Natural killer cell treated with Interleukin-12 subunit alpha and Interleukin-12 subunit beta and Interleukin-15 and Interleukin-18, amount 100 ng/mL, for 72 hours (primary cell): ENCODE measurements around the gene CTDNEP1. TPM values are rescaled to one million over a fixed set of nuclear protein-coding genes. Genes with fewer than 3 reads are reported as not detected.
A peak's percentile ranks its signal among the peaks of the same experiment; 100 is the strongest.

Source experiments
- ATAC-seq, 2 donors: fragments of 150-1000 bp; cut with Tn5 transposase in 1 of 2; sonication (Bioruptor Pico), chemical (Tn5 transposase) in 1 of 2; 2 replicates each; pipeline ENCODE4 v1.10.0; 2021
- DNase-seq: peaks from one replicate; pipeline ENCODE4 v3.0.0; 2022; ENCODE audit warnings: low spot score
- H3K27ac Mint-ChIP-seq, 2 donors: 1 replicate in 1 of 2; 2 replicates in 1 of 2; pipeline ENCODE4 v1.8.0; 2022; ENCODE audit warnings: mixed read lengths in 2 of 2, mild to moderate bottlenecking in 1 of 2, moderate library complexity in 1 of 2
- H3K27me3 Mint-ChIP-seq, 2 donors: 1 replicate in 1 of 2; 2 replicates in 1 of 2; pipeline ENCODE4 v1.8.0; 2022; ENCODE audit warnings: mixed read lengths in 2 of 2
- H3K36me3 Mint-ChIP-seq: one replicate; pipeline ENCODE4 v1.8.0; 2022; ENCODE audit warnings: mixed read lengths
- H3K4me1 Mint-ChIP-seq, 2 donors: 1 replicate in 1 of 2; 2 replicates in 1 of 2; pipeline ENCODE4 v1.8.0; 2022; ENCODE audit warnings: low read depth in 2 of 2, mixed read lengths in 2 of 2, mild to moderate bottlenecking in 1 of 2
- H3K4me3 Mint-ChIP-seq: one replicate; pipeline ENCODE4 v1.8.0; 2022; ENCODE audit warnings: mixed read lengths
- H3K9me3 Mint-ChIP-seq: 2 replicates; pipeline ENCODE4 v1.8.0; 2022; ENCODE audit warnings: mixed read lengths
- total RNA-seq, 2 donors: library from RNA; stranded (reverse); gene quantifications; one replicate each; pipeline ENCODE4 v1.2.3, GENCODE V29; 2022

The CTDNEP1 gene
- total RNA-seq, 2 donors from 2014 or later, result 145 to 165 TPM

DNA sequence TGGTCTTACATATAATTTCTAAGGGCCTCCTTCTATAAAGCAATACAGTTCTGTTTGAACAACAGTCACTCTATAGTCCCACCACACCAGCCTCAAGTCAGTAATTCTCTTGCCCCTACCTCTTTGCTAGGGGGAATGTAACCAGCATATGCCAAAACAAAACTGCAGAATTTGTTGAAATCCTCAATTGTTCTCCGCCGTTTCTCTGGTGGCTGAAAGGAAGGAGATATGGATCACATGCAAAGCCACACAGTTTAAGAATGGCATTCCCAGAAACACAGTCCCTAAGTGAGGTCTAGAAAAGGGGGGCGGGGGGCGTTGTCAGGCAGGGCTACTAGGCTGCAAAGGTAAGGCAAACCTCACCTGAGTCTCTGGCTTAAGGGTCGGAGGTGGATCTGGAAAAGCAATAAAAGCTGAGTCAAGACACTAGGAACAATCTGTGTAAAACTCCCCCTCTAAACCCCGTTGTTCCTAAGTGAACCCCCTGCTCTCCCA, 14.2 kb downstream of the CTDNEP1 start:
- no peaks in the 10 kb centered on the region for H3K9me3 Mint-ChIP-seq
- ATAC-seq (no peak), DNase-seq (no peak)
- H3K36me3 Mint-ChIP-seq, result peaks cover 19% of the 10 kb centered on the region
- peak overlapping the region; percentile 88 for H3K4me3 Mint-ChIP-seq
- H3K27me3 Mint-ChIP-seq, result no peaks in the 10 kb centered on the region
- H3K4me1 Mint-ChIP-seq, result peaks cover 57 to 67% of the 10 kb centered on the region in 2 donors
- peak overlapping the region; percentile 87 to 95 for H3K27ac Mint-ChIP-seq

DNA sequence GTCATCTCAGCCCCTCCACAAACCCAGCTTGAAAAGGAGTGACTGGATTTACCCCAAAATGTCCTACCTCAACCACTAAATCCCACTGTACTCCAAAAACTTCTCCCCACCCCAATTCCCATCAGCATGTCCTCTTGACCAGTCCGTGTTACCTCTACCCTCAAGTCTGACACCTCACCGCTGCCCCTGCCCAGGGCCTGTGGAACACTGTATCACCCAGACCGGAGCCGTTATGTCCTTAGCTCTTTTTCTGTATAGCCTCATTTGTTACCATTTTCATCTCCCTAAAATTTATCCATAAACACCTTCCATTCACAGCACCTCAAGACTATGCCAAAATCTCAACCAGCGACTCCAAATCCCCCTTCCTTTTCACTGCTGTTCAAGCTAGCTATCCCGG, 14.7 kb downstream of the CTDNEP1 start:
- ATAC-seq (no peak), DNase-seq (no peak)
- Mint-ChIP-seq H3K27ac (peak overlapping the region; percentile 87 to 95), H3K4me3 (peak overlapping the region; percentile 88), H3K36me3 (peaks cover 24% of the 10 kb centered on the region), H3K4me1 (peaks cover 57 to 67% of the 10 kb centered on the region in 2 donors), H3K9me3 (no peaks in the 10 kb centered on the region), H3K27me3 (no peaks in the 10 kb centered on the region)

DNA sequence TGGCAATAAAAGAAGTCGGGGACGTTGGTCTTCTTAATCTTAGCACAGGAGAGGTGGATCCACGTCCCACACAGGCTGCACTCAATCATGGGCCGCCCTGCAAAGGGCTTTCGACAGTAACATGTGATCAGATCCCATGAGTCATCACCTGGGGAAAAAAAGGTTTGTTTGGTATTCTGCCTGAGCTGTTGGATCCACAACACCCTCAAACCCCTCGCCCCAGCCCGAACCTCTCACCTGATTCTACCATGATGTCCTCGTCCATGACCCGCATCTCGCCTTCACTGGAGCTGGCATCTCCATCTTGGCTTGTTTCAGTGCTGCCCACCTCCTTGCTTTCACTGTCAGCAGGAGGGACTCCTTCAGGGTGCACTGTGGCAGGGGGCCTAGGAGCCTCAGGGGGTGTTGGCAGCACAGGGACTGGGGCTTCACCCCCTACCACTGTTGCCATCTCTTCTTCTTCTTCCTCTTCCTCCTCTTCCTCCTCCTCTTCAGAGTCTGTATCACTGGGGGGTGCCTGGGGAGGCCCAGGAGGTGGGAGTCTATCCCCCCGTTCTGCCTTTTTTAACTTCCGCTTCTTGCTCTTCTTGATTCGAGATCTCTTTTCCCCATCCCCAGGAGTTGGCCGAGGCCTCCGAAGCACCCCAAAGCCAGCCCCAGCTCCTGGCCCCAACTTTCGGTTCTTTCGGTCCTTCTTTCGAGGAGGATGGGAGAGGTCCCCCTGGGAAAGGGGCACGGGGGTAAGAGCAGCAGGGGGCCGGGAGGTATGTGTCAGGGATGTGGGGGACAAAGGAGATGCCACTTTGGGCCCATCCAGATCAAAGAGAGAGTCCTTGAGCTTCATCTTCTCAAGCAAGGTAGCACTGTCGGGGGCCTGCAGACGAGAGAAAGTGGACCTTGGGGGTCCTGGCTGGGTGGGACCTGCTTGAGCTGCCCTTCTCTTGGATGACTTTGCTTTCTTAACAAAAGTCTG, 15.6 kb downstream of the CTDNEP1 start:
- H3K4me3 Mint-ChIP-seq, result peak overlapping the region; percentile 91
- H3K4me1 Mint-ChIP-seq, result peaks cover 49 to 60% of the 10 kb centered on the region in 2 donors
- H3K9me3 Mint-ChIP-seq, result no peaks in the 10 kb centered on the region
- peak overlapping the region; percentile 87 for H3K27ac Mint-ChIP-seq
- DNase-seq (no peak), ATAC-seq (no peak)
- H3K27me3 Mint-ChIP-seq, result no peaks in the 10 kb centered on the region
- peaks cover 19% of the 10 kb centered on the region for H3K36me3 Mint-ChIP-seq

DNA sequence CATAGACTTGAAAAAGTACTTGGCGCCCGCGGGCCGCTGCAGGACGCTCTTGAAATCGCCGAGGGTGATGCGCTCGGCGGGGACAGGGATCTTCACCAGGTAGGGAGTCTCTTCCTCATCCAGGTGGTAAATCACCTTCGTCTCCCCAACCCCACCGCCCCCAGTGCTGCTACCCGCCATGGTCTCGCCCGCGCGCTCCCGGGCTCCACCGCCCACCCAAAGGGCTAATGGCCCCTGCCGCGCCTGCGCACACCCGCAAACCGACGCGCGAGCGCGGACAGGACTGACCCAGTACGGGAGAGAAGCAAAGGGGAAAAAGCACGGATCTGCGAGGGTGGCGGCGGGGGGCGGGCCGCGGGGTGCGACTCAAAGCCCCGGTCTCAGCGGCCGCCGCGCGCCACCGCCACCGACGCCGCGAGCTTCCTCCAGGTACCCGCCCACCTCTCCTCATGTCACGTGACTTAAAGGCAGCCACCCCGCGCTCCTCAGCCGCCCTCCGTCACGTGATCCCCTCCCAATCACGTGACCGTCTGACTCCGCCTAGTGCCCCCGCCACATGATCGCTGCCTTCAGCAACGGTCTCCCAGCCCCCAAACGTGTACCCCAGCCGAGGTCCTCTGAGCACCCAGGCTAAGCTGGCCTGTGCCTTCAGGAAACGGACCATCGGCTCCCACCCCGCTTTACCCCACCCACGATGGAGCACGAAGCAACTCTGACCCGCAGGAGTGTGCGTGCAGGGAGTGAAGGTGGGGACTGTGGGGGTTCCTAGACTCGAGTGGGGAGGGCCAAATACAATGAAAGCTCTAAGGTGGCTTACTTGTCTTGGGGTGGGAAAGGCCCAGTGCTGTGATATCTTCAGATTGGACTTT, 17.2 kb downstream of the CTDNEP1 start, which contains the start of gene DVL2:
TSS of gene DVL2 (minus strand) at position 435 of the 869 bp plus-strand sequence. CDS start at position 180, 255 bp downstream.
- H3K27ac Mint-ChIP-seq, result peak within 1 kb of the TSS; percentile 73 to 87
- peak within 1 kb of the TSS; percentile 91 for H3K4me3 Mint-ChIP-seq
- no peaks in the 10 kb centered on the region for H3K27me3 Mint-ChIP-seq
- ATAC-seq (peak; percentile 72 to 80), DNase-seq (peak; percentile 95)
- H3K9me3 Mint-ChIP-seq, result no peaks in the 10 kb centered on the region
- H3K4me1 Mint-ChIP-seq, result peaks cover 43 to 47% of the 10 kb centered on the region in 2 donors
- peaks cover 11% of the 10 kb centered on the region for H3K36me3 Mint-ChIP-seq

DNA sequence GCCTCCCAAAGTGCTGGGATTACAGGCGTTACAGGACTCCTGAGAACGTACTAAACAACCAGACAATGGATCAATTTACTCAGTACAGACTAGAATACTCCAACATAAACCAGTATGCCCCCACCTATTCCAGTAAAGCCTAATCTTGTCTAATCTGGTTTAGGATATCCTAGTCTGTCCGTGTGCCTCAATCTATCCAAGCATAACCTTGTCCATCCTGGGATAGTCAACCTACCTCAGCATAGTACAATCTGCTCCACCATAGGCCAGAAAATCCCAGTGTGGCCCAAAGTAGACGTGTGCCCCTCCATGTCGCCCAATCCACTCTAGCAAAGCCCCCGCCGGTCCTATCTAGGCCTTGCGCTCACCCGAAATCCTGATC, 17.8 kb downstream of the CTDNEP1 start:
- Mint-ChIP-seq H3K9me3 (no peaks in the 10 kb centered on the region), H3K4me1 (peaks cover 43 to 47% of the 10 kb centered on the region in 2 donors), H3K36me3 (peaks cover 11% of the 10 kb centered on the region), H3K27me3 (no peaks in the 10 kb centered on the region), H3K4me3 (peak overlapping the region; percentile 91), H3K27ac (peak overlapping the region; percentile 73 to 87)
- DNase-seq (no peak), ATAC-seq (no peak)

DNA sequence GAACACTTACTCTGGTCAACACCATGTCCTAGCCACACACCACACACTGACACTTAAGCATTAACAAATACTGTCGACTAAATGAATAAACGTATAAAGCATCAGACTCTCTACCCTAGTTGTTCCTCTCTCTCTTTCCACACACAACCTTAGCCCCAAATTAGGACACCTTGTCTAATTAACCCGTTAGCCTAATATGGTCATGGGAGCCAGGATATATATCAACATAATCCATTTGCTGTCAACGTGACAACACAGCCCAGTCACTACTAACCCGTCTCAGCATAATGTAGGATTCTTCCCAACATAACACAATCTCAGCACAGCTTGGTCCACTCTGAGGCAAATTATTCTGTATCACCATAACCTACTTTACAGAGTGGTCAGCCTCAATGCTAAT, 19.4 kb downstream of the CTDNEP1 start:
- Mint-ChIP-seq H3K9me3 (no peaks in the 10 kb centered on the region), H3K4me3 (peak overlapping the region; percentile 51), H3K36me3 (peaks cover 16% of the 10 kb centered on the region), H3K27me3 (no peaks in the 10 kb centered on the region), H3K27ac (no peak overlapping the region), H3K4me1 (peaks cover 40 to 44% of the 10 kb centered on the region in 2 donors)
- no peak for ATAC-seq
- DNase-seq, result no peak

DNA sequence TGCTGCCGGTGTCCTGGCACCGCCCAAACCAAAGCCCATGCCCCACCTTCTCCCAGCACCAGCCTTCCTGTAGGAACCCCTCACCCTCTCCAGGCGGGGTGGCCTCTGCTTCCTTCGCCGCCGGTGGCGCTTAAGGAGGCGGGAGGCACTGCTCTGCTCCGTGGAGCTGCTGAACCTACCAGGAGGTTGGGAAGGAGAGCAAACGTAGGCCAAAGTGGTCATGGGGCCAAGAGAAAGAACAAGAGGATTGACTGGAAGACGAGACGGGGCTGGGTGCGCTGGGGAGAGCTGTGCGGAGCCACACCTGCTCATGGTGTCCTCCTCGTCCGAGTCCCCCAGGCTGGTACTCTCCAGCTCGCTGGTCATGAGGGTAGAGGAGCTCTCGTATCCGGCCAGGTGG, 22.0 kb downstream of the CTDNEP1 start:
- H3K27ac Mint-ChIP-seq, result no peak overlapping the region
- no peaks in the 10 kb centered on the region for H3K9me3 Mint-ChIP-seq
- ATAC-seq, result no peak
- no peak for DNase-seq
- no peaks in the 10 kb centered on the region for H3K27me3 Mint-ChIP-seq
- H3K4me1 Mint-ChIP-seq, result peaks cover 20 to 22% of the 10 kb centered on the region in 2 donors
- H3K4me3 Mint-ChIP-seq, result no peak overlapping the region
- peaks cover 10% of the 10 kb centered on the region for H3K36me3 Mint-ChIP-seq

DNA sequence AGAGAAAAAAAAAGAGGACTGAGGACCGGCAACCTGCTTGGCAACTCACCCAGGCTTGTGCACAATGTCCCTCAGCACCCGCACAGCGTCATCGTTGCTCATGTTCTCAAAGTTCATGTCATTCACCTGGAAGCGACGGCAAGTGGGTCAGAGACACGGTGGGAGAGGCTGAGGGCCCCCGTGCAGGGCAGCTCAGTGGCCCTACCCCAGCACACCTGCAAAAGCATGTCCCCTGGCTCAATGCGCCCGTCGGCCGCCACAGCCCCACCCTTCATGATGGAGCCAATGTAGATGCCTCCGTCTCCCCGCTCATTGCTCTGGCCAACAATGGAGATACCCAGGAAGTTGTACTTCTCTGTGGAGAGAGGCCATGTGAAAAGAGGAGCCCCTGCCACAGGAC, 22.6 kb downstream of the CTDNEP1 start:
- Mint-ChIP-seq H3K36me3 (peaks cover 10% of the 10 kb centered on the region), H3K9me3 (no peaks in the 10 kb centered on the region), H3K4me3 (no peak overlapping the region), H3K4me1 (peaks cover 18 to 20% of the 10 kb centered on the region in 2 donors), H3K27me3 (no peaks in the 10 kb centered on the region), H3K27ac (no peak overlapping the region)
- DNase-seq, result no peak
- no peak for ATAC-seq

DNA sequence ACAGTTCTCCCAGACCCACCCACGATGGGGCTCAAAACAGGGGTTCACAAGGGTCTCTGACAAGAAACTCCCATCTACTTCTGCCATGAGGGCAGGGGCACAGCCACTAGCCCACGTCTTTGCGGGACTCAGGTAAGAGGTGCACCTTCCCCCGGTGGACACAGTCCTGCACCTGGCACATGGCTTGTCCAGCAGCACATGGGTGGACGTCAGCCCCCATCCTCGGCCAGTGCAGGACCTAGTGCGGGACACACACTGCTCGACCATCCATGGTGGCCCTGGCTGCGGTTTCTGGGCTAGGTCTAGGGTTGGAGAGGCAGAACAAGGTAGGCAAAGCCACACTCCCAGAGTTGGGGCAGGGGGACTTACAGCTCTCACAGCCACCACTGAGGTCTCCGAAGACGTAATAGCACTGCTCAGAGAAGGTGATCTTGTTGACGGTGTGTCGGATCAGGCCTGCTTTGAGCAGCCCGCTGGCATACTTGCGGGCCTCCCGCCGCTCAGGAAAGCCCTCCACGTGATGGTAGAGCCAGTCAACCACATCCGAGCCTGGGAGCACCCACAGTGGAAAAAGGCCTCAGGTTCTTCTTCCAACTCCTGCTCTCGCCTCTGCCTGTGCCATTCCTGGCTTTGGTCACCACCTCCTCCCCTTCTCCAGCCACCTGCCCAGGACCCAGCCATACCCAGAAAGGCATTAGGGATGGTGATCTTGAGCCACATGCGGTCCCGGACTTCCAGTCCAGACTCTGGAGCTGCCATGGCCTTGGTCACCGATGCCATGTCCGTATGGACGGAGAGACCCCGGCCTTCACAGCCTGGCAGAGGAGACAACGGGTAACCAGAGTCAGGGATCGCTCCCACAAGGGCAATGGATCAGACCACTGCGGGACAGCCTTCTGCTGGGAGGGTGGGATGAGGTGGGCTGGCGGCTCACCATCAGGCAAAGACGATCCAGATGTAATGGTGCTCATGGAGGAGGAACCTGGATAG, 24.5 kb downstream of the CTDNEP1 start:
- no peak for DNase-seq
- no peaks in the 10 kb centered on the region for H3K9me3 Mint-ChIP-seq
- H3K36me3 Mint-ChIP-seq, result peaks cover 6% of the 10 kb centered on the region
- H3K27me3 Mint-ChIP-seq, result no peaks in the 10 kb centered on the region
- H3K27ac Mint-ChIP-seq, result no peak overlapping the region
- no peak overlapping the region for H3K4me3 Mint-ChIP-seq
- H3K4me1 Mint-ChIP-seq, result peaks cover 3 to 12% of the 10 kb centered on the region in 2 donors
- no peak for ATAC-seq

DNA sequence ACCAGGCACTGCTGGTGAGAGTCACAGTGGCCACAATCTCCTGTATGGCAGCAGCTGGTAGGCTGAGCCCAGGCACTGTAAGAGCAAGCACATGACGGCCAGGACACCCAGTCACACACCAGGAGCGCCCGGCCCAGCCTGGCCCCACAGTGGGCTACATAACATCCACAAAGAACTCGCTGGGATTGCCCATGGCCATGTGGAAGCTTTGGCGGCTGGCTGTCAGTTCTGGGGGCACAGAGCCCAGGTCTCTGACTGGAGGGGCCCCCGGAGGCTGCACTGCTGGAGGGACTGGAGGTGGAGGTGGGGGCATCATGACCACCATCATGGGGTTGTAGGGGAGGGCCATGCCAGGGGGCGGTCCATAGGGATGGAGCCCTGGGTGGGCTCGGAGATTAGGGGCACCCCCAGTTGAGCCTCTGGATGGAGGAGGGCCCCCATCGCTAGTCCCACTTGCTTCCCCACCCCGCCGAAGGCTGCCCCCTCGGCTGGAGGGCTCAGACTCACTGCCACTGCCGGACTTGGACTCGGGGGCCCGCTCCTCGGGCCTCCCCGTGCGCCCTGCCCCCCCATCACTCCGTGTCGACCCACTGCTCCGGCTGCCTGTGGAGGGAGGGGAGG, 25.7 kb downstream of the CTDNEP1 start:
- Mint-ChIP-seq H3K36me3 (peaks cover 4% of the 10 kb centered on the region), H3K4me3 (no peak overlapping the region), H3K4me1 (peaks cover 8 to 19% of the 10 kb centered on the region in 2 donors), H3K27me3 (no peaks in the 10 kb centered on the region), H3K27ac (no peak overlapping the region), H3K9me3 (no peaks in the 10 kb centered on the region)
- no peak for DNase-seq
- peak in 1 of 2 donors; percentile 5 for ATAC-seq

DNA sequence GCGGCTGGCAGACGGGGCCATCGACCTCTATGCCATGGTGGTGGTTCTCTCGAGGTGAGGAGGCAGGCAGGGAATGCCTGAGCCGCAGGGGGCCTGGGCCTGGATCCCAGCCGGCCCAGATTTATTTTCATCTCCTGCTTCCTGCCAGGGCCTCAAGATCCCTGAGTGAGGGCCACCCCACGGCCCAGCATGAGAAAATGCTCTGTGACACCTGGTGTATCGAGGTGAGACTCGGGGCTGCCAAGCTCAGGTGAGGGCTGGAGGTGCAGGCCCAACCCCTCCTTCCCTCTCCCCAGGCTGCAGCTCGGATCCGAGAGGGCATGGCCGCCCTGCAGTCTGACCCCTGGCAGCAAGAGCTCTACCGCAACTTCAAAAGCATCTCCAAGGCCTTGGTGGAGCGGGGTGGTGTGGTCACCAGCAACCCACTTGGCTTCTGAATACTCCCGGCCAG, 26.8 kb downstream of the CTDNEP1 start:
- DNase-seq (no peak), ATAC-seq (no peak)
- Mint-ChIP-seq H3K9me3 (no peaks in the 10 kb centered on the region), H3K27me3 (no peaks in the 10 kb centered on the region), H3K27ac (no peak overlapping the region), H3K4me3 (no peak overlapping the region), H3K36me3 (peaks cover 4% of the 10 kb centered on the region), H3K4me1 (peaks cover 15 to 26% of the 10 kb centered on the region in 2 donors)

DNA sequence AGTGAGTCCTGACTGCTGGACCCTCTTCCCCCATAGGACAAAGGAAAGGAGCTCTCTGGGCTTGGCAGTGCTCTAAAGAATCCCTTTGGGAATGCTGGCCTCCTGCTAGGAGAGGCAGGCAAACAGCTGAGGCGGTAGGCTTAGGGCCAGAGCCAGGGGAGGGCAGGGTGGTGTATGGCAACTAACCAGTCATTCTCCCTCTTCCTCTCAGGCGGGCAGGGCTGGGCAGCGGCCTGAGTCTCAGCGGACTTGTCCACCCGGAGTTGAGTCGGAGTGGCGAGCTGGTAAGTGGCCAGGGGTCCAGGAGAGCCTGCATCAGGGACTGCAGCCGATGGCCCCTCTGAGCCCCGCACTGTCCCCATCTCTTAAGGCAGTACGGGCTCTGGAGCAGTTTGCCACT, 27.4 kb downstream of the CTDNEP1 start:
- Mint-ChIP-seq H3K9me3 (no peaks in the 10 kb centered on the region), H3K4me1 (peaks cover 21 to 32% of the 10 kb centered on the region in 2 donors), H3K36me3 (peaks cover 4% of the 10 kb centered on the region), H3K27ac (no peak overlapping the region), H3K4me3 (no peak overlapping the region), H3K27me3 (no peaks in the 10 kb centered on the region)
- no peak for DNase-seq
- ATAC-seq, result no peak
